AG08395 (cell line): ENCODE measurements around the gene SEL1L3.

Source experiments
- DNase-seq: peaks from one replicate; pipeline ENCODE4 v3.0.0; 2012; ENCODE audit warnings: mixed read lengths, low spot score

SEL1L3 gene

GRCh38 chr4:25792200-25792791, 70.5 kb downstream of the SEL1L3 start:
- DNase-seq = no peak

- DNase-seq = no peak
These were observed 72.8 kb downstream of the SEL1L3 start for GRCh38 chr4:25790024-25790423.

GRCh38 chr4:25788703-25789238, 74.0 kb downstream of the SEL1L3 start:
- no peak for DNase-seq

GRCh38 chr4:25786497-25787065, 76.2 kb downstream of the SEL1L3 start:
- no peak for DNase-seq

GRCh38 chr4:25783943-25784342, 78.8 kb downstream of the SEL1L3 start:
- no peak for DNase-seq

- no peak for DNase-seq
These were observed 79.7 kb downstream of the SEL1L3 start for GRCh38 chr4:25783126-25783525.

- no peak for DNase-seq
These were observed 80.3 kb downstream of the SEL1L3 start for GRCh38 chr4:25782482-25782881.

GRCh38 chr4:25779021-25779420, 83.8 kb downstream of the SEL1L3 start:
- DNase-seq = no peak

- DNase-seq = no peak
These were observed 86.0 kb downstream of the SEL1L3 start for GRCh38 chr4:25776795-25777194.

GRCh38 chr4:25775166-25775565, 87.6 kb downstream of the SEL1L3 start:
- peak; percentile 15 for DNase-seq

- DNase-seq = no peak
These were observed 89.4 kb downstream of the SEL1L3 start for GRCh38 chr4:25773358-25773757.

GRCh38 chr4:25771672-25772071, 91.1 kb downstream of the SEL1L3 start:
- no peak for DNase-seq

- no peak for DNase-seq
These were observed 91.9 kb downstream of the SEL1L3 start for GRCh38 chr4:25770847-25771246.

- DNase-seq = no peak
These were observed 93.5 kb downstream of the SEL1L3 start for GRCh38 chr4:25769251-25769650.

GRCh38 chr4:25767877-25768725, 94.7 kb downstream of the SEL1L3 start:
- DNase-seq = peak; percentile 79

GRCh38 chr4:25760518-25761157, 102.2 kb downstream of the SEL1L3 start:
- no peak for DNase-seq

- no peak for DNase-seq
These were observed 102.7 kb downstream of the SEL1L3 start for GRCh38 chr4:25760048-25760447.

- no peak for DNase-seq
These were observed 103.7 kb downstream of the SEL1L3 start for GRCh38 chr4:25759101-25759500.

GRCh38 chr4:25757452-25757851, 105.3 kb downstream of the SEL1L3 start:
- DNase-seq = no peak

- no peak for DNase-seq
These were observed 106.3 kb downstream of the SEL1L3 start for GRCh38 chr4:25756503-25756902.

GRCh38 chr4:25755911-25756310, 106.9 kb downstream of the SEL1L3 start:
- no peak for DNase-seq

- DNase-seq = no peak
These were observed 109.5 kb downstream of the SEL1L3 start for GRCh38 chr4:25753239-25753638.

- DNase-seq = no peak
These were observed 111.9 kb downstream of the SEL1L3 start for GRCh38 chr4:25750874-25751273.
